Epithelial cell of proximal tubule (primary cell): ENCODE results near the gene BTBD9. TPM values are rescaled to one million over a fixed set of nuclear protein-coding genes. Genes with fewer than 3 reads are reported as not detected.

Experiments used
- DNase-seq: peaks from one replicate; pipeline ENCODE4 v3.0.0-alpha.2; 2011; ENCODE audit warnings: low read depth
- H3K4me3 ChIP-seq: 2 replicates; pipeline ENCODE4 v1.5.1; 2011; ENCODE audit warnings: low read depth, mild to moderate bottlenecking, low read length
- total RNA-seq: library from RNA; depleted of rRNA; stranded (reverse); fragments of >200 nt; gene quantifications from 2 replicates; pipeline ENCODE4 v1.2.3, GENCODE V29; 2015
- TF ChIP-seq, protein P1 (sequence below): conservative IDR thresholded peaks from 2 replicates; pipeline ENCODE4 v1.5.1; 2012; ENCODE audit warnings: low read depth, mild to moderate bottlenecking, low read length

BTBD9 gene
- total RNA-seq, 1 donor from 2014 or later, result 2.9 TPM

DNA sequence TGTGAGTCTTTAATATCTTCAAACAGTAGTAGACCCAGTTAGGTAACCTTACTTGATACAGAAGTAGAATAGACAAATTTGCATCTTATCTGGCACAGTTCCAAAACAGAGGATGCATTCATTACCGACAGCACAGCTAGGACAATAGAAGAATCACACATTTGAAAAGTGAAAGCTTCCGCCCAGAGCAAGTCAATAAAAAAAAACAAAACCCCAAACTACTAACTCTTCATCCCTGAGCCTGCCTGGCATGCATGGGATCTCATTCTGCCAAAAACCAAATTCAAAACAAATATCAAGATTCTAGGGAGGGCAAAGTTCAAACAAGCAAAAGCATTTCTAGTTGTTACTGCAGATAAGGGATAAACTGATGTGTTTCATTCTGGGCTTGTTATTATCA, 235.4 kb downstream of the BTBD9 start:
- TF ChIP-seq, protein P1, sequence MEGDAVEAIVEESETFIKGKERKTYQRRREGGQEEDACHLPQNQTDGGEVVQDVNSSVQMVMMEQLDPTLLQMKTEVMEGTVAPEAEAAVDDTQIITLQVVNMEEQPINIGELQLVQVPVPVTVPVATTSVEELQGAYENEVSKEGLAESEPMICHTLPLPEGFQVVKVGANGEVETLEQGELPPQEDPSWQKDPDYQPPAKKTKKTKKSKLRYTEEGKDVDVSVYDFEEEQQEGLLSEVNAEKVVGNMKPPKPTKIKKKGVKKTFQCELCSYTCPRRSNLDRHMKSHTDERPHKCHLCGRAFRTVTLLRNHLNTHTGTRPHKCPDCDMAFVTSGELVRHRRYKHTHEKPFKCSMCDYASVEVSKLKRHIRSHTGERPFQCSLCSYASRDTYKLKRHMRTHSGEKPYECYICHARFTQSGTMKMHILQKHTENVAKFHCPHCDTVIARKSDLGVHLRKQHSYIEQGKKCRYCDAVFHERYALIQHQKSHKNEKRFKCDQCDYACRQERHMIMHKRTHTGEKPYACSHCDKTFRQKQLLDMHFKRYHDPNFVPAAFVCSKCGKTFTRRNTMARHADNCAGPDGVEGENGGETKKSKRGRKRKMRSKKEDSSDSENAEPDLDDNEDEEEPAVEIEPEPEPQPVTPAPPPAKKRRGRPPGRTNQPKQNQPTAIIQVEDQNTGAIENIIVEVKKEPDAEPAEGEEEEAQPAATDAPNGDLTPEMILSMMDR, result no peak
- DNase-seq, result no peak
- H3K4me3 ChIP-seq, result no peak overlapping the region

DNA sequence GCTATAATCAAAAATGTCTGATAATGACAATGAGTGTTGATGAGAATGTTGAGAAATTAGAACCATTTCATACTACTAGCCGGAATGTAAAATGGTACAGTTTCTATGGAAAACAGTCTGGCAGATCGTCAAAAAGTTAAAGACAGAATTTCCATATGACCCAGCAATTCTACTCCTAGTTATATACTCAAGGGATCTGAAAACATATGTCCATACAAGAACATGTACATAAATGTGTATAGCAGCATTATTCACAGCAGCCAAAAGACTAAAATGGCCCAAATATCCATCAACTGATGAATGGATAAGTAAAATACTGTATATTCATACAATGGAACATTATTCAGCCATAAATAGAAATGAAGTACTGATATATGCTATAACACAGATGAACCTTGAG, 236.2 kb downstream of the BTBD9 start:
- no peak overlapping the region for H3K4me3 ChIP-seq
- TF ChIP-seq, protein P1, result no peak
- DNase-seq, result no peak

DNA sequence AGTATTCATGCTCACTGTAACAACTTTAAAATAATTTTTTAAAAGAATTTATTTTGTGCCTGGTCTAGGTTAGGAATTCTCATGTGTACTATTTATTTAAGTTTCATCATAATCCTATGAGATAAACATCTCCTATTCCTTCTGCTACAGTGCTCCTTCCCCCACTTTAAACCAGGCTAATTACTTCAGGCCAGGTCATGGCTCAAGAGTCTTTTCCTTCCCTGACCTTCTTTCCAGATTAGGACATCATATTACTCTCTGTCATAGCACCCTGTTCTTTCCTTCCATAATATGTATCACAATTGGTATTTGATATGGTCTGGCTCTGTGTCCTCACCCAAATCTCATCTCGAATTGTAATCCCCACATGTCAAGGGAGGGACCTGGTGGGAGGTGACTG, 239.0 kb downstream of the BTBD9 start:
- H3K4me3 ChIP-seq, result no peak overlapping the region
- no peak for DNase-seq
- TF ChIP-seq, protein P1, result no peak

DNA sequence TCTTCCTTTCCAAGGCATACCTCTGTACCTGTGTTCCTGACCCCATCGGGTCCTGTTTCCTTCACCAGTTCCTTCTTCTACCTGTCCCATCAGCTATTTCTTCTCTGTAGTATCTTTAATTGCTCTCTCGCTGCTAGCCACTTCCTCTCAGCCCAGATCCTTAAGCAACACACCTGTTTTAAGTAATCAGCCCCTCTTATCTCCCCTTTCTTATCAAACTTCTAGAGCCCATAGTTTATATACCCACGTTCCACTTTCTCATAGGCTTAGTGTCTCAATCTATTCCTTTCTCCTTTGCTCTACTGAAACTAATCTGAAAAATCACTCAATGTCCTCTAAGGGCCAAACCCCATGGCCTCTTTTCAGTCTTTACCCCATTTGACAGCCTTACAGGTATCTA, 239.6 kb downstream of the BTBD9 start:
- TF ChIP-seq, protein P1, result no peak
- DNase-seq, result no peak
- H3K4me3 ChIP-seq, result no peak overlapping the region

DNA sequence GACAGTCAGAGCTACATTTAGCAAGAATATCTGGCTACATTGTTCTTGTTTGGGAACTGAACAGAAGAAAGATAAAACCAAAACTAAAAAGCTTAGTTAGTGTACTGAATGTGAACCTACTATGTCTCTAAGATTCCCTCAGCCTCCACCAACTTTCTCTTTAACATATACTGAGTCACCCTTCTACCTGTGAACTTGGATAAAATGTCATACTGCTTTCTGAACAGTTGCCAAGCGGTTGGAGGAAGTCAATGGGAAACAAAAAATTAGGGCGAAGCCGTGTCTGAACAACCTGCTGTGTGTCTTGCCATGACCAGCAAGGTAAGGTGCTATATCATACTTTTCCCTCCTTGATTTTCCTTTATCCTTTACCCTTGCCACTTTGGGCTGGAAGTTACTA, 243.5 kb downstream of the BTBD9 start:
- TF ChIP-seq, protein P1, result no peak
- DNase-seq, result no peak

DNA sequence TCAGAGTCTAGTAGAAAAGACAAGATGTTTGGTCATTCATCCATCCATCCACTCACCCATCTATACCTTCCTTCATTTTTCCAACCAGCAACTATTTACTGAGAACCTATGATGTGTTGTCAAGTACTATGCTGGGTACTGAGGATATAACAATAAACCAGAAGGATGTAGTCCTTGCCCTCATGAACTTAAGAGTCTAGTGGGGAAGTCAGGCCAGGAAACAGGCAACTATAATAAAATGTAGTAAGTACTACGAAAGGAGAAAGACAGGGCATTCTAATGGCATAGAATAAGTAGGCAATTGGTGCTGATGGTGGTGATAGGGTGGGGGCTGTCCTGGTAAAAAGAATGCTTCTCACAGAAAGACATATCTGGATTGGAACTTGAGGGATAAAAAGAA, 245.7 kb downstream of the BTBD9 start:
- no peak for DNase-seq
- TF ChIP-seq, protein P1, result no peak

More for the DNA sequence above, 243.5 kb downstream of the BTBD9 start:
- no peak overlapping the region for H3K4me3 ChIP-seq

DNA sequence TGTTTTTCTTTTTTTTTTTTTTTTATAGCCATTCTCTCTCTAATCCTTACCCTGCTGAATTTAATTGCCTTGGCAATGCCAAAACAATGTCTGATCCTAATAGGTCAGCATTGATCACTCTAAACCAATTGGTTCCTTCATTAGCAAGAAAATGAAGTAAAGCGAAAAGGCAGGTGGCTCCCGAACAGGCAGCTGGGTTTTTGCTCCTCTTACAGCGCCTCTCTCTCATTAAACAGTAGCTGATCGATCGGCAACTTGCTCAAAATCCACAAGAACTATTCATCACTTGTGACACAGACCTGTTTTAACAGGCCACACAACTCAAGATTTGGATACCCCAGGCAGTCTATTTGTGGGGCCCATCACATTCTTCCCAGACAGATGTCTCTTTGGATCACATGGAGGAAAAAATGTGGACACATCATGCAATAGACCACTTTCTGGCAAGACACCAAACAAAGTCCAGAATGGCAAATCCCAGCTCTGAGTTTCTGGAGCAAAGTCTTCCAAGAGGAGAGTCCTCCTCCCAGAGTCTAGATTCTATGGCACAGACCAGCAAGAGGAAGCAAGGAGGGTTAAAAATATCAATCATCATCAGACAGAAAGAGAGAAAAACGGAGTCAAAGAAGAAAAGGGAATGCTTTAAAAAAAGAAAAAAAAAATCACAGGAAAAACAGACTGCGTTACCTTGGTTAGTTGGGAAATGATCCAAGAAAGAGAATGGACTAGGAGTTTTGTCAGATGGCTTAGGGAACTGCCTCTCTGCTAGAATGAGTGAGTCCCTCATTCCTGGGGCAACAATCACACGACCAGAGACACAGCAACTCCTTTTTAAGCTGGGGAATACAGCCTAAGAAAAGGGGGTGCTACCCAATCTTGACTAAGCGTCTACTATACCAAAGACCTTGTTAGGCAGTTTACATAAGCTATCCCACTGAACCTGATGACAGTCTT, 247.8 kb downstream of the BTBD9 start:
- no peak for DNase-seq
- no peak overlapping the region for H3K4me3 ChIP-seq
- TF ChIP-seq, protein P1, result no peak

More for the DNA sequence above, 245.7 kb downstream of the BTBD9 start:
- H3K4me3 ChIP-seq, result no peak overlapping the region
